ENCODE data around the gene SYCN. TPM values are rescaled to one million over a fixed set of nuclear protein-coding genes. Genes with fewer than 3 reads are reported as not detected.

The SYCN gene
- total and polyA plus RNA-seq, 2 donors (not counting 3 experiments of a cell fraction or from before 2014, with no cell fraction given), result not detected

DNA sequence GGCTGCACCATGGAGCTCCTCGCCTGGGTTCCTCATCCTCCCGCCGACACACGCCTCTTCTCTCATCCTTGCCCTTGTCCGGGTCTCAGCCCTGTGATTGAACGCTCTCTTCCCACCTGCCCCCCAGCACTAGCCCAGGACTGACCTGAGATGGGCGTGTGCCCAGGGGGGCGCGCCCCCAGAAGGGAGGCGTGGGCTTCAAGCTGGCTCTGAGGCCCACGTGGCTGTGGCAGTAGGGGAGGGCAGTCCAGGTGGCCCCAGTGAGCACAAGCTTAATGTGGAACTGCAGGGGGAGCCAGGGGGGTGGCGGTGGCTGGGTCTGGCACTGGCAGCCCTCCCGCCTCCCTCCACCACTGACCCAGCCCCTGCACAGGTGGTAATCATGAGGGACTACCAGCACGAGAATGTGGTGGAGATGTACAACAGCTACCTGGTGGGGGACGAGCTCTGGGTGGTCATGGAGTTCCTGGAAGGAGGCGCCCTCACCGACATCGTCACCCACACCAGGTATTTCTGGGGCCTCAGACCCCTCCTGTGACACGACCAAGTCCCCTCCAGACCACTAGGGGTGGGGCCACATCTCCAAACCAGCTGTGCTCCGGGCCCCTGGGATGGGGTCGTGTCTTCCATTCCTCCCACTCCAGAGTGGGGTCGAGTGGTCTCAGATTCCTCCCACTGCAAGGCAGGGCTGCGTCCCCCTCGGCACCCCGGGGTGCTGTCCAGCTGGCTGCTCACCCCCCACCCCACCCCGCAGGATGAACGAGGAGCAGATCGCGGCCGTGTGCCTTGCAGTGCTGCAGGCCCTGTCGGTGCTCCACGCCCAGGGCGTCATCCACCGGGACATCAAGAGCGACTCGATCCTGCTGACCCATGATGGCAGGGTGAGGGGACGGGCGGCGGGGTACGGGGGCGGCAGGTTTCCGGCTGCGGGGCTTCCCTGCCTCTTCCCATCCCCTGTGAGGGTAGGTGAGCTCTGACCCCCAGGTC, 29.2 kb downstream of the SYCN start:
- DNase-seq (ENCODE audit: low read depth, low spot score) (no peak), FAIRE-seq (no peak)
- Histone ChIP-seq H3K27ac (ENCODE audit: insufficient read depth, low read depth, low read length) (no peak overlapping the region), H3K79me2 (ENCODE audit: control insufficient read depth, insufficient read depth, low read length) (no peaks in the 10 kb centered on the region), H3K9me1 (replicated peaks; ENCODE audit: control insufficient read depth, extremely low read depth, insufficient read depth, low read length) (no peaks in the 10 kb centered on the region), H4K20me1 (replicated peaks; ENCODE audit: control insufficient read depth, extremely low read depth, insufficient read depth, low read length) (no peaks in the 10 kb centered on the region), H3K9me3 (replicated peaks; ENCODE audit: control insufficient read depth, insufficient read depth, low read length) (no peaks in the 10 kb centered on the region), H3K36me3 (ENCODE audit: control insufficient read depth in 2 of 2, extremely low read depth in 1 of 2, insufficient read depth in 2 of 2, low read length in 2 of 2) (peaks cover 3 to 38% of the 10 kb centered on the region in 2 experiments), H3K9ac (replicated peaks; ENCODE audit: extremely low read depth, insufficient read depth, low read length) (no peak overlapping the region), H3K27me3 (ENCODE audit: control insufficient read depth in 2 of 2, insufficient read depth in 2 of 2, low read length in 2 of 2) (no peaks in the 10 kb centered on the region), H3K4me2 (ENCODE audit: insufficient read depth, low read length) (no peak overlapping the region), H3K4me3 (replicated peaks in 1 of 3; ENCODE audit: insufficient read depth in 1 of 3, low read depth in 1 of 3, low read length in 3 of 3) (no peak overlapping the region), H3K4me1 (ENCODE audit: control insufficient read depth, extremely low read depth, insufficient read depth, low read length) (no peaks in the 10 kb centered on the region), H2AFZ (ENCODE audit: low read depth, low read length) (no peak overlapping the region)
- no TSS peak for BruUV-seq (replicated peaks)
- no peak for TF ChIP-seq FOS (IDR thresholded peaks at IDR 0.05; ENCODE audit: borderline replicate concordance, insufficient read depth, low read length)
- TF ChIP-seq, protein P1, sequence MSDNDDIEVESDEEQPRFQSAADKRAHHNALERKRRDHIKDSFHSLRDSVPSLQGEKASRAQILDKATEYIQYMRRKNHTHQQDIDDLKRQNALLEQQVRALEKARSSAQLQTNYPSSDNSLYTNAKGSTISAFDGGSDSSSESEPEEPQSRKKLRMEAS (IDR thresholded peaks at IDR 0.05; ENCODE audit: insufficient read depth, insufficient read length), result no peak
- TF ChIP-seq GATA2 (IDR thresholded peaks at IDR 0.05; ENCODE audit: insufficient read depth, insufficient read length, low read depth, low read length), result no peak
- TF ChIP-seq POLR2AphosphoS5 (IDR thresholded peaks at IDR 0.05; ENCODE audit: insufficient read depth, low read depth, low read length), result no peak
- TF ChIP-seq POLR2A (IDR thresholded peaks at IDR 0.05; ENCODE audit: low read depth, low read length), result no peak
- TF ChIP-seq EZH2 (IDR thresholded peaks at IDR 0.05; ENCODE audit: borderline replicate concordance, low read depth, low read length, severe bottlenecking), result no peak
- TF ChIP-seq MYC (IDR thresholded peaks at IDR 0.05; ENCODE audit: low read depth, low read length), result no peak
- TF ChIP-seq, protein P2, sequence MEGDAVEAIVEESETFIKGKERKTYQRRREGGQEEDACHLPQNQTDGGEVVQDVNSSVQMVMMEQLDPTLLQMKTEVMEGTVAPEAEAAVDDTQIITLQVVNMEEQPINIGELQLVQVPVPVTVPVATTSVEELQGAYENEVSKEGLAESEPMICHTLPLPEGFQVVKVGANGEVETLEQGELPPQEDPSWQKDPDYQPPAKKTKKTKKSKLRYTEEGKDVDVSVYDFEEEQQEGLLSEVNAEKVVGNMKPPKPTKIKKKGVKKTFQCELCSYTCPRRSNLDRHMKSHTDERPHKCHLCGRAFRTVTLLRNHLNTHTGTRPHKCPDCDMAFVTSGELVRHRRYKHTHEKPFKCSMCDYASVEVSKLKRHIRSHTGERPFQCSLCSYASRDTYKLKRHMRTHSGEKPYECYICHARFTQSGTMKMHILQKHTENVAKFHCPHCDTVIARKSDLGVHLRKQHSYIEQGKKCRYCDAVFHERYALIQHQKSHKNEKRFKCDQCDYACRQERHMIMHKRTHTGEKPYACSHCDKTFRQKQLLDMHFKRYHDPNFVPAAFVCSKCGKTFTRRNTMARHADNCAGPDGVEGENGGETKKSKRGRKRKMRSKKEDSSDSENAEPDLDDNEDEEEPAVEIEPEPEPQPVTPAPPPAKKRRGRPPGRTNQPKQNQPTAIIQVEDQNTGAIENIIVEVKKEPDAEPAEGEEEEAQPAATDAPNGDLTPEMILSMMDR (IDR thresholded peaks at IDR 0.05; ENCODE audit: extremely low read depth in 1 of 2, insufficient read depth in 1 of 2, low read depth in 1 of 2, low read length in 2 of 2), result no peak
- dilution Hi-C loops (cut with MboI; ENCODE audit: extremely low pct_ligation_motif_present, low sequenced_read_pairs) (no loop called here), intact Hi-C loops (cut with micrococcal nuclease) (no loop called here)
- ChIA-PET CTCF (no interaction called here), POLR2A (no interaction called here)
